ENCODE results near the gene CDH9. TPM values are rescaled to one million over a fixed set of nuclear protein-coding genes. Genes with fewer than 3 reads are reported as not detected.

CDH9 gene
- polyA plus RNA-seq, 2 of the 4 experiments (the other 2 are of a cell fraction): 0.22 TPM; not detected in 1

GRCh38 chr5:27026063-27026462, 12.3 kb downstream of the CDH9 start:
- no peaks in the 10 kb centered on the region for H3K9me3 ChIP-seq
- WGBS (ENCODE audit: missing lambda C conversion rate): 10% methylated on average over 1 of the region's 1 CpG
- no peak overlapping the region for H3K4me2 ChIP-seq
- no peak overlapping the region for H3K4me3 ChIP-seq
- POLR2A ChIA-PET: no interaction called here
- no peak for ATAC-seq
- TF ChIP-seq ZFP36 (IDR thresholded peaks at IDR 0.05; ENCODE audit: borderline replicate concordance, partially characterized antibody) (no peak), MAFK (IDR thresholded peaks at IDR 0.05; ENCODE audit: partially characterized antibody) (peak; percentile 81), KDM1A (IDR thresholded peaks at IDR 0.05; ENCODE audit: low read depth) (no peak), NPAS2 (CRISPR knock-in tag; IDR thresholded peaks at IDR 0.05; ENCODE audit: borderline replicate concordance) (no peak), SREBF2 (IDR thresholded peaks at IDR 0.05) (no peak), POLR2A (IDR thresholded peaks at IDR 0.05; ENCODE audit: low read length) (no peak), HOXB13 (CRISPR knock-in tag; IDR thresholded peaks at IDR 0.05; ENCODE audit: low read depth) (no peak)
- no peak overlapping the region for H3K27ac ChIP-seq
- CTCF ChIA-PET: no interaction called here
- no peaks in the 10 kb centered on the region for H3K4me1 ChIP-seq
- no peak for FAIRE-seq
- no peak for DNase-seq (ENCODE audit: low read depth in 1 of 2, low spot score in 1 of 2)

- H3K27ac ChIP-seq: no peak overlapping the region
- no peaks in the 10 kb centered on the region for H3K9me3 ChIP-seq
- CTCF ChIA-PET: interaction anchor here (1.2 kb wide), 1 partner anchor 472 kb away, joined by 3 read pairs; no protein-coding TSS in a partner anchor
- no peaks in the 10 kb centered on the region for H3K4me1 ChIP-seq
- H3K4me3 ChIP-seq: no peak overlapping the region
- 73% methylated on average over 1 of the region's 1 CpG for WGBS (ENCODE audit: missing lambda C conversion rate)
- FAIRE-seq (no peak), ATAC-seq (no peak), DNase-seq (ENCODE audit: low read depth in 1 of 2, low spot score in 1 of 2) (no peak)
- POLR2A ChIA-PET: interaction anchor here (0.6 kb wide), 1 partner anchor 9 kb away, joined by 3 read pairs; no protein-coding TSS in a partner anchor
- no peak for TF ChIP-seq JUNB (IDR thresholded peaks at IDR 0.05)
- TF ChIP-seq RCOR1 (IDR thresholded peaks at IDR 0.05; ENCODE audit: low read depth, low read length): no peak
- TF ChIP-seq NFE2L2 (conservative IDR thresholded peaks at IDR 0.05; ENCODE audit: low read length): no peak
- TF ChIP-seq HDAC2 (IDR thresholded peaks at IDR 0.05): no peak
- no peak for TF ChIP-seq EP300 (IDR thresholded peaks at IDR 0.05)
- TF ChIP-seq HMGXB4 (CRISPR knock-in tag; IDR thresholded peaks at IDR 0.05; ENCODE audit: borderline replicate concordance): no peak
- no peak for TF ChIP-seq HEYL (CRISPR knock-in tag; IDR thresholded peaks at IDR 0.05)
- TF ChIP-seq CBX2 (IDR thresholded peaks at IDR 0.05; ENCODE audit: borderline replicate concordance, low read depth): no peak
- no peak for TF ChIP-seq CHD2 (IDR thresholded peaks at IDR 0.05; ENCODE audit: low read length, partially characterized antibody)
- no peak overlapping the region for H3K4me2 ChIP-seq
These were observed 16.9 kb downstream of the CDH9 start for GRCh38 chr5:27021471-27021870.

- Histone ChIP-seq H3K4me3 (no peak overlapping the region), H3K4me2 (no peak overlapping the region), H3K4me1 (no peaks in the 10 kb centered on the region), H3K27ac (no peak overlapping the region), H3K9me3 (no peaks in the 10 kb centered on the region)
- ATAC-seq: no peak
- no peak for FAIRE-seq
- POLR2A ChIA-PET: interaction anchor here (0.6 kb wide), 1 partner anchor 9 kb away, joined by 3 read pairs; no protein-coding TSS in a partner anchor
- 15% methylated on average over 1 of the region's 1 CpG for WGBS (ENCODE audit: missing lambda C conversion rate)
- DNase-seq (ENCODE audit: low read depth in 1 of 2, low spot score in 1 of 2): peak in 1 of 2 experiments; percentile 34
- CTCF ChIA-PET: interaction anchor here (1.2 kb wide), 1 partner anchor 472 kb away, joined by 3 read pairs; no protein-coding TSS in a partner anchor
- TF ChIP-seq CTCF (IDR thresholded peaks at IDR 0.05) (peak; percentile 47), KDM5A (IDR thresholded peaks at IDR 0.05) (no peak), PBX3 (IDR thresholded peaks at IDR 0.05) (no peak), FOSL2 (IDR thresholded peaks at IDR 0.05) (no peak), FOSL2 (CRISPR knock-in tag; IDR thresholded peaks at IDR 0.05) (no peak), CBX8 (IDR thresholded peaks at IDR 0.05) (no peak), JUNB (IDR thresholded peaks at IDR 0.05) (no peak), MAFK (IDR thresholded peaks at IDR 0.05; ENCODE audit: partially characterized antibody) (peak; percentile 5), NFE2L2 (conservative IDR thresholded peaks at IDR 0.05; ENCODE audit: low read length) (no peak), RNF2 (IDR thresholded peaks at IDR 0.05; ENCODE audit: borderline replicate concordance, low read depth) (no peak), JUN (IDR thresholded peaks at IDR 0.05) (no peak), TFCP2L1 (CRISPR knock-in tag; IDR thresholded peaks at IDR 0.05) (no peak), MYC (IDR thresholded peaks at IDR 0.05; ENCODE audit: borderline replicate concordance, low read length) (no peak), MAZ (IDR thresholded peaks at IDR 0.05; ENCODE audit: borderline replicate concordance, low read depth, low read length) (no peak), HMGXB4 (CRISPR knock-in tag; IDR thresholded peaks at IDR 0.05; ENCODE audit: borderline replicate concordance) (no peak), RAD21 (conservative IDR thresholded peaks at IDR 0.05 in 1 of 2, IDR thresholded peaks at IDR 0.05 in 1 of 2) (peak; percentile 60 to 72), SMC3 (IDR thresholded peaks at IDR 0.05) (peak; percentile 62)
These were observed 17.4 kb downstream of the CDH9 start for GRCh38 chr5:27020973-27021372.
